Putamen (tissue), 1 donor: ENCODE data around the gene C2orf78.
"Not testable (repeated sequence)": the region's sequence is repeated elsewhere in the genome, so short reads cannot be mapped to it uniquely, and the experiment has no call there.

Experiments used
- DNase-seq: peaks from one replicate; pipeline ENCODE4 v3.0.0-alpha.2; 2016; ENCODE audit warnings: low spot score

Gene C2orf78, protein sequence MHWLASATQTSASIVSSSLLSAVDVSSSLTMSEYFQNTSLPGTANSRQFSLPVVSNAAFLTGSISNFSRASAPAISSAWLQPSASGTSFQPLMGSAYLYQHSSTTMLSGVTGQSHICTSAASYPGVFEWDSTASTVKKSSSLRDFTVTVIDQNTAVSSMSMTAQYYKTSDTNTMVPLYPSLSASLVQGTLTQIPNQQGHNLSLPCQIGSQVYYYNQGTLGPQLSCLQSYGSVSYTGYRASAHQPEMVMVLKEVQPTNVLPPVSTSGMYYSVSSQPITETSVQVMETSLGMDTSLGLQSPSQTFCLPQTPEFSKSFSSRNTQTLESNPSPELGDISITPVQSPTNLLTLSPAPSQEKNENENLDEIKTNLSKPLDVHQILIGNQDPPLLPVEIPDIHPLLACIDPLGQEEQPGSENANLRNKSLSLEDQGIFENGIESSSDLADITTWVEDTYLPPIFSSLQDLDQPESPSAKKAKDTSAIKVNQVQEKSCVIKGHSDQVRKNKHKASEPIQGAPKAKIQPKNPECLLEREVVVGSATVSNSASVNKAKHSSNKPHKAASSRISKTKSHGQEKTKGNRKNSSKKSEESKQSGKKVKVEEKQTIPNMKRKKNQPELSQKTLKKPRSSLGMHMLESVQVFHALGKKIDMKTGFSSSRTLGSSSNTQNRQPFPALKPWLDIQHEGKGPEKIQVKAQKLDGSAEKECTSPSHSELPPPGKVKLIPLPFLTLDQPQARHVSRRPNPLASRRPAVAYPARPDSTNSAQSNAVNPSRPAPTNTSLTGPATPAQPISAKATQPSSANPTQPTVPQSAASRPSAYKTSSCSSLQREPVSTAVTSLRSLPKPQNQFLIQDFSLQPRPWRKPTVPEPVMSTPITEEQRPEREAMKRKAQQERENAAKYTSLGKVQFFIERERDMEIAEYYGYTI

DNA sequence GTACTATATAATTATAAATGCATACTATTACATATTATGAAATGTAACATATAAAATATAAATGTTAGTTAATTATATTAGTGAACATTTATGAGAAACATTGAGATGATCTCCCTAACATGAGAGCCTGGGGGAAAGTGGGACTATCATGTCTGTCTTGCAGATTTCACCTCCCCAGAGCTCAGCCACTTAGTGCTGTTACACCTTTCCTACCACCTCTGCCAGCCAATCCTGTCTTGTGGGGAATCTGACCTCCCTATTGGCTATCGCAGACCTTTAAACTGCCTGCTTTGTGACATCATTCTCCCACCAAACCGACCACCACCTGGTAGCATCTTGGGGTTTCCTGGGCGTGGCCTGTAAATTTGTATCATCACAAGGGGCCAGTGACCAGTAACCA lies at the start of gene C2orf78:
C2orf78 (plus strand) TSS at position 301 of the 400 bp plus-strand sequence. CDS start 127 bp downstream, outside the sequence.
- DNase-seq = not testable (repeated sequence)

DNA sequence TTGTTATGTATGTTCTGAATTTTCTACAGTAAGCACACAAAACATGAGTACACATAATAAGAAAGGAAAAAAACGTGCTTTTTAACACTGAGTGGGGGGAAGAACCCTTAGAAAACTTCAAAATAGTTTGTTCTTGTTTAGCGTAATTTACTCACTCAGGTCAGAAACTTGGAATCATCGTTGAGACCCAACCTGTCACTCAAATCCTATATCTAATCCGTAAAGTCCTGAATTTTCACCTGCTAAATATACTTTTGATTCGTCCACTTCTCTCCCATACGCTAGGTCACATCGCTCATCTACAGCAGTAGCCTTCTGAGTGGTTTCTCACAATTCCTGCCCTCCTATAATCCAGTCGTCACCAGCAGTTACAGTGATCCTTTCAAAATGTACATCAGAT lies 47.6 kb upstream of the C2orf78 start:
- DNase-seq = no peak

DNA sequence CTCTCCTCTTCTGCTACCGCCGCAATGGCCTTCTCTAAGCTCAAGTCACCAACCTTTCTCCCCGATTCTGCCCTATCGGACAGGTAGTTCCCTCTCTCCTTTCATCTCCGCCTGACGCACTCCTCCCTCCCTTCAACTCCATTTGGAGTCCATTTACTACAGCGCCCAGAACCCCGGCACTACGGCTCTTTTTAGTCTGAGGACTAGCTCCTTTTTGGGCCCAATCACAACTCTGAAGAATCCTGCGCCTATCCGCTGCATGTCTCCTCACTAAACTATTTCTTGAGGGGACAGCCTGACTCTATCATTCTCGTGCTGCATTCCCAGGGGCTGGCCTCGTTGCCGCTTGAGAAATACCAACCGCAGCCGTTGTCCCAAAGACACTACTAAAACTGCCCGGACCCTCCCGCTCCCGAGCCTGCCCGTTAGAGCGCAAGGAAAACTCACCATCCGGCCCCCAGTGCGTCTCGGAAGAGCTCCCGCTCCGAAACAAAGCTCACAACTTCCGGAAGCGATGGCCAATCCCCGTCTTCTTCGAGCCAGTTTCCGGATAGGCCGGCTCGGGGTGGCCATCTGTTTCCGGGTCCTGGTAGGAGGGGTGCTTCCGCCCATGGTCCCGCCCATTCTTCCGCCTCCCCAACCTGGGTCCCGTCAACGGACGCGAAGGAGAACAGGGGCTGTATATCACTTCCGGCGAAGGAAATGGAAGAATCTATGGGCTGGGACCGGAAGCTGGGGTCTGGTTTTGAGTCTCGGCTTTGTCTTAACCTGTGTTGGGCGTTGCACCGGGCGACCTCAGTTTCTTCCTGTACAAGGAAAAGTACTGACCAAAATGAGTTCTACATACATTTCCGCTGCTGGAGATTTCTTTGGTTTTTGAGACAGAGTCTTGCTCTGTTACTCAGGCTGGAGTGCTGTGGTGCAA lies 46.9 kb upstream of the C2orf78 start, which contains the start of gene TPRKB:
TPRKB (minus strand) TSS at position 491 of the 925 bp plus-strand sequence. CDS start 2,776 bp downstream, outside the sequence.
- DNase-seq = peak; percentile 97

DNA sequence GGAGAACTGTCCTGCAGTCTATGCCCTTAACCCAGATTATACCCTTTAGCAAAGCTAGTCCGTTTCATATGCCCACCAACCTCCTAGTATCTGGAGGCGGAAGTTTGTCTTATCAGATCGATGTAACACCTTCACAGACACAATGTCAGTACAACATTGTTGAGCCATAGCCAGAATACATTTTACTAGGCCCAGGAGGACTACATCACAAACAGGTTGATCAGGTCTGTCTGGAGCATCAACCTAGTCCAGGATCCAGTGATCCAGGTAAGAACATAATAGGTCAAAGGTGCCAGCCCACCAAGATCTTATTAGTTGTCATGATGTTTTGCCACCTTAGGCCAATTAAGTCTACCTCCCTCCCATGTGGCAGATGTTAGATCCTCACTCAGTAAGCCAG lies 44.9 kb upstream of the C2orf78 start:
- no peak for DNase-seq

DNA sequence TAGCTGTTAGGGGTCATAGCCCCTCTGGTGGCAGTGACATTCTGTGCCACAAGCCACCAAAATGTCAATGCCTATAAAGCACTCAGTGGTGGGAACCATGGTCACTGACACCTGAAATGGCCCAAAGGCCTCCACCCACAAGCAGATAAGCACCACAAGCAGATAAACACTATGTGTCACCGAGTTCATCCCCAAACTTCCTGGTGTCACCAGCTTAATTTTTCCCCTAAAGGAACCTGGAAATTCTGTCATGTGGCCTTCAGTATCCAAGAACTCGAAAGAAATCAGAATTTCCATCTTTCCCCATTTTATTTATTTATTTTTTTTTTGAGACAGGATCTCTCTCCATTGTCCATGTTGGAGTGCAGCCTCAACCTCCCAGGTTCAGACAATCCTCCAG lies 43.2 kb upstream of the C2orf78 start:
- DNase-seq = no peak

DNA sequence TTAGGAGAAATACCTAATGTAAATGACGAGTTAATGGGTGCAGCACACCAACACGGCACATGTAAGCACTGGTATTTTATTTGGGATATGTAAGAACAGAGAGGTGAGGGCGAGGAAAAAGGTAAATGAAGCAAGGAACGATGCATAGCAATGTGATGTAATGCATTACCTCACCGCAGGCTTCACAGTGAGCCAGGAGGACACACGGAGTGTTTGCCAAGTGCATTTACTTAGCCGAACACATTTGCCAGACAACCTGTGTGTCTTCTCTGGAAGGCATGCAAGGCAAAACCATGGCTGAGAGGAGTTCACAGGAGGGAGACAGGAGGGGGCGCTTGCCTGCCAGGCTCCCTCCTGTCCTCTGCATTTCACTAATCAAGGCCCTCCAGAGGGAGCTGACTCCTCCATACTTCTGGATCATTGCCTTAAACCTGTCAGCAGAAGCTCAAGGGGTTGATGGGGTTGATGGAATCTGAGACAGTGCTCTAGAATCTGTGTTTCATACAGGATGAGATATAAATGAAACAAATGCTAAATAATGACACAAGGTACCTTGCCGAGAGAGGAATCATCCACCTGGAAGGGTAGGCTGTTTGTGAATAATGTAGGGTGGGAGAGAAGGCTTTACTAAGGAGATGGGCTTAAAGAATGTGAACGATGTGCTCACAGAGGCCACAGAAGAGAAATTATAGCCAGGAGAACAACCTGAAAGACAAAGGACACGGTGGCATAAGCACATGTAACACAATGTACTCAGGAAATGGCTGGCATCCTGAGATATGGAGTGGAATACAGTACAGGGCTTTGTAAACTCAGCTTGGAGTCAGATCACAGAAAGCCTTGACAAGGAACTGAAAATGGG lies 37.7 kb upstream of the C2orf78 start:
- peak; percentile 22 for DNase-seq

DNA sequence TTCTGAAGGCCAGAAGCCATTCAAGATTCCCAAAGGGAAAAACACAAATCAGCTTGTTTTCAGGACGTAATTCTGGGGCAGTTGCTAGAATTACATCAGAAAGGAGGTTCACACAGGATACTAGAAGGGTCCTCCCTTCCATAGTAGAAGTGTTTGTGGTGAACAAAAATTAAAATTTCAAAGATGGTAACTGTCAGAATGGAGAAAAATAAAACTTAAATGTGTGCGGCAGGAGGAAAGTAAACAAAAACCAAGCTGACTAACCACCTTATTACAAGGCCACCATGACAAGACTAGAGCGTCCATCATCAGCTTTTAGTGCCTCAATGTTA lies 37.1 kb upstream of the C2orf78 start:
- DNase-seq = no peak

DNA sequence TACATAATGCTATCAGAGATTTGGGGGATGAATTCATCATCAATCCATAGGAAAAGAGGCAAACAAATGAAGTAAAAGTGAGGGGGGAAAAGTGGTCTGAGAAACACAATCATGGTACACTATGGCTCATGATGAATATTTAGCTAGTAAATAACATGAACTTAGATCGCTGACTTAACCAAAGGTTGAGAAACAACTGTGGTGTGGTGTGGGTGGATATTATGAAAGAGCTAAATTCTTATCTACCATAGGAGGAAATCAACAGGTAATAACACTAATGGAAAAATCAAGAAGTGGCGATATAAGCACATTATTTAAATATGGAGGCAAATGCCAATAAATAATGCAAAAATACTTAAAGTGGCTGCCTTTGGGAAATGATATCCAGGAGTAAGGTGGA lies 34.7 kb upstream of the C2orf78 start:
- no peak for DNase-seq

DNA sequence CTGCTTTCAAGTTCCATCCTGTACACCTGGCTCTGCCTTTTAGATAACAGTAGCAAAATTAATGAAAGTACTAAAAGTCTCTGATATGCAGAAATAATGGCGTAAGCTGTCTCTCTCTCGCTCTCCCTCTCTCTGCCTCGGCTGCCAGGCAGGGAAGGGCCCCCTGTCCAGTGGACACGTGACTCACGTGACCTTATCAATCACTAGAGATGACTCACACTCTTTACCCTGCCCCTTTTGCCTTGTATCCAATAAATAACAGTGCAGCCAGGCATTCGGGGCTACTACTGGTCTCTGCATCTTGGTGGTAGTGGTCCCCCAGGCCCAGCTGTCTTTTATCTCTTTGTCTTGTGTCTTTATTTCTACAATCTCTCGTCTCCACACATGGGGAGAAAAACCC lies 29.7 kb upstream of the C2orf78 start:
- not testable (repeated sequence) for DNase-seq

DNA sequence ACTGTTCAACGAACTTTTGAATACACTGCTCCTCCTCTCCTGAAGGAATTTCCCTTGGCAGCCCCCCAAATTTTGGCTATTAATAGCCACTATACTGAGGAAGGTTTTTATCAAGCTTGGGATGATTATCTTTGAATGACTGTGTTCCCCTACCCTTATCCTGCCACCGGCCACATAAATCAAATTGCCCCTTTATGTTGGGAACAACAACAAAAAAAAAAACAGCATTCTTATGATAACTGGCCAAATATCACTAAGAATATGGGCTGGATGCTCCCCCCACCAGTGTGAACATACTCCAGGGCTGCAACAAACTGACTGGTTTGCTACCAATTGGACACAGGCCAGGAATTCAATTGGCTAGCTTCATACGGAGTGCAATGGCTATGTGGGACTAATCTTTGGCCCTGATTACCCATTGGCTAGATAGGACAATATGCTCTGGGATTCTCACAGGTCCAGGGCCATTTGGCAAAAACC lies 24.7 kb upstream of the C2orf78 start:
- no peak for DNase-seq

DNA sequence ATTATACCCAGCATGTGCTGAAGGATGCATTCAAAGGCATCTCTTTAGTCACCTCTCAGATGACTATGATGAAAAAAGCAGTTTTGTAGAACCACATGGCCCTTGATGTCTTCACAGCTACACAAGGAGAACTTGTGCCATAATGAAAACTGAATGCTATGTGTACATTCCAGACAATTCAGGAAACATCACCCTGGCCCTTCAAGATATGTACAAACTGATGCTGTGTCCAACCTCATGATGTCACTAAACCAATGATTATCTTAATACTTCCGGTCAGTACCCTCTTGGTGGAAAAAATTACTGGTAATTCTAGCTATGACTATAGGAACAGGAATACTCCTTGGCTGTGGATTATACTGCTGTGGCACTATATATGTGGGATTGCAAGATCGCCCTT lies 24.1 kb upstream of the C2orf78 start:
- DNase-seq = no peak

DNA sequence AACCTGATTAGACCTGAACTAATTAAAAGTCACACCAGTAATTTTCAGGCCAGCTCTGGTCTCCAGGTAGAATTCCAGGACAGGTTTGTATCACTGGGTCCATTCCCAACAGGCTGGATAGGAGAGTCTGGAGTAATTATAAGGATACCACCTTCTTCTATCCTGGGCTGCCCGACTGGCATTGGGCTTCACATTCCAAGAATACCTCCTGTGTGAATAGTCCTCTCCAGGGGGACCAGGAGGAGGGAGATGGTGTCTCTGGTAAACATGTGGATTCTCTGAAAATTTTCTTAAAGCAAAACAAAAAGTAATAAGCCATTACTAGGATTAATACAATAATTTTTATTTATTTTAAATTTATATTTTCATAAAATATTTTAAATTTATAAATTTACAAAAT lies 21.4 kb upstream of the C2orf78 start:
- DNase-seq = no peak

DNA sequence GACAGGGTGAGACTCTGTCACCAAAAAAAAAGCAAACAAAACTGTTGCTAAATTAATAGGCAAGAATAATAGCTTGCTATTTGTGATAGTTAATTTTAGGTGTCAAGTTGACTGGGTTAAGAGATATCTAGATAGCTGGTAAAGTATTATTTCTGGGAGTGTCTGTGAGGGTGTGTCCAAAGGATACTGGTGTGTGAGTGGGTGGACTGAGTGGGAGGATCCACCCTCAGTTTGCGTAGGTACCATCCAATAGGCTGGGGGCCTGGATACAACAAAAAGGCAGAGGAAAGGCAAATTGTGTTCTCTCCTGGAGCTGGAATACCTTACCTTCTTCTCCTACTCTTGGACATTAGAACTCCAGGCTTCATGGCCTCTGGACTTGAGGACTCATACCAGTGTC lies 19.0 kb upstream of the C2orf78 start:
- DNase-seq = no peak

DNA sequence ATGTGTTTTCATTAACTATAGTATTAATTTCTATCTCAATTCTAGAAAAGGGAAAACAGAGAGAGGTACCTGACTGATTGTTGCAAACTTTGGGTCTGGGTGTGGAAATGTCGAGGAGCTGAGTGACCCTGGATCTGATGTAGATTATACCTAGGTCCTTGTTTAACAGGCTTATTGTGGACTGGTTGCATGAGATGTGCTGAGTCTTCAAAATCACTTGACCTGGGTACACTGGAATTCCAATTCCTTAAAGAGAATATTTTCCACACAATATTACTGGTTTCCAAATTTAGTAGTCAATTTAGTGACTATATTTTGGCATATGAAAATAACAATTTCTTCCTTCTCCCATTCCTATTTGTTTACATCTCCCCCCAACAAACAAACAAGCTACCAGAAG lies 17.6 kb upstream of the C2orf78 start:
- DNase-seq = no peak

DNA sequence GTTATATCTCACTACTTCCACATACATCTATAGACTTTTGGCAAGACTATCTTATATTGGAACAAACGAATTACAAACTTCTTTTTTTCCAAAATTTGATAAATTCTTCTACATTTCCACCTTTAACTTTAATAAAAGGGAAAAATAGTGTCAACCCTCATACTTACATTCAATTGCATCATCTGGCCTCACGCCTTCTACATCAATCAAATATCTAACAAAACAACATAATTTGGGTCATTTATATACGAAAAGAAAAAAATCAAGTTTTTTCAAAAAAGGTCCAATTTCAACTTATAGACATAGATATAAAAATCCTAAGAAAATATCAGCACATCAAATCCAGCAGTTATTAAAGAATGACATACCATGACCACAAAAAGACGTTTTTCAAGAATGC lies 17.0 kb upstream of the C2orf78 start:
- no peak for DNase-seq

DNA sequence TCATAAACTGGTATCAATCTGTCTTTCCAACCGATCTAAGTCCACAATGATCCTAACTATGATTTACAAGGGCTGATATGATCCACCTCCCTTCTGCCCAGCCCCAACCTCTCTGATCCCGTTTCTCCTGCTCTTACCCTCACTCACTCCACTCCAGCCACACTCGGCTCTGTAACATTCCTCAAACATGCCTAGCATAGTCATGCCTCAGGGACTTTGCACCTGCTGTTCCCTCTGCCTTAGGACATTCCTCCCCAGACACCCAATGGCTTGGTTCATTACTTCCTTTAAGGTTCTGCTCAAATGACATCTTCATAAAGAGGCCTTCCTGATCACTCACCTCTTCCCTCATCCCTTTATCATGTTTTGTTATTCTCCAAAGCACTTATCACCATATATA lies 13.3 kb upstream of the C2orf78 start:
- no peak for DNase-seq

DNA sequence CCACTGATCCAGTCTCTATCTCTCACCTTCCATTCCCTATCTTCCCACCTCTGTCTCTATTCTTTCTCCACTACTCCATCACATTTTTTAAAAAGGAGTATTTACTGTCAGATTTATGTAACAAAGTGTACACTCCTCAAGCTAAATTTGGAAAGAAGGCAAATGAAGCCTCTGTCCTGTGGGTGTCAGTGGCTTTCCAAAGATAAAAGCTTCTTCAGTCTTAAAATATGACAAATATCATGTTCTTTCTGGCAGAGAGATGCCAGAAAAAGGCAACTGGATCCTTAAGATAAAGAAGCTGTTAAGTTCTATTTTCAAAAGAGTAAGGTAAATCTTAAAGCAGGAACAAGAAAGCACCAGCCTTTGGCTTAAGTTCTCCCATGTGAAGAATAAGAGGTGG lies 11.2 kb upstream of the C2orf78 start:
- peak; percentile 64 for DNase-seq

DNA sequence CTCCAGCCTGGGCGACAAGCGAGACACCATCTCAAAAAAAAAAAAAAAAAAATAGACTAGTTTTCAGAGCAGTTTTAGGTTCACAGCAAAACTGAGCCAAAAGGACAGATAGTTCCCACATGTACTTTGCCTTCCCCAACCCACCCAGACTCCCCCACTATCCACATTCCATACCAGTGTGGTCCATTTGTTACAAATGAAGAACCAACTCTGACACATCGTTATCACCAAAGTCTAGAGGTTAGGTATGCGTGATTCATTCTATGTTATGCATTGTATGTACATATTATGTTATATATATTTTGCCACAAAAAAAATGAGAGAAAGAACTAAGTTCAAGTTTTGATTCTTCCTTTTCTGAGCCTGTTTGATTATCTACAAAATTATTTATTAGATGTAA lies 7.6 kb upstream of the C2orf78 start:
- DNase-seq = no peak

DNA sequence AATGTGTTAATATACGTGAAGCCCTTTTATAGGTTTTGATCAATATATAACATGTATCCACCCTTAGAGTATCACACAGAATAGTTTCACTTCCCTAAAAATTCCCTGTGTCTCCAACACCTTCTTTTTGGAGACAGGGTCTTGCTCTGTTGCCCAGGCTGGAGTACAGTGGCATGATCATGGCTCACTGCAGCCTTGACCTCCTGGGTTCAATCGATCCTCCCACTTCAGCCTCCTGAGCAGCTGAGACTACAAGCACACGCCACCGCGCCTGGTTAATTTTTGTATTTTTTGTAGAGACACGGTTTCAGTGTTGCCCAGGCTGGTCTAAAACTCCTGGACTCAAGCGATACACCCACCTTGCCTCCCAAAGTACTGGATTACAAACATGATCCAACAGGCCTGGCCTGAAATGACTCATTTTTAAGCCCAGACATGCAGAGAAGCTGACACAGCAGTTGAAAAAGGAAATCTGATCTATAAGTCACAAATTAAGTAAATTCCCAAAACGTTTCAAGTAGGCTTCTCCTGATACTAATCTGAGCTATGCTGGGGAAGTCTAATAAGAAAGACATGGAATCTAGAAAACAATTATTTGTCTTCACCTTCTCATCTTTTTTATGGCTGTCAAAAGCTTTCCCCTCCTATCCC lies 7.0 kb upstream of the C2orf78 start:
- no peak for DNase-seq

DNA sequence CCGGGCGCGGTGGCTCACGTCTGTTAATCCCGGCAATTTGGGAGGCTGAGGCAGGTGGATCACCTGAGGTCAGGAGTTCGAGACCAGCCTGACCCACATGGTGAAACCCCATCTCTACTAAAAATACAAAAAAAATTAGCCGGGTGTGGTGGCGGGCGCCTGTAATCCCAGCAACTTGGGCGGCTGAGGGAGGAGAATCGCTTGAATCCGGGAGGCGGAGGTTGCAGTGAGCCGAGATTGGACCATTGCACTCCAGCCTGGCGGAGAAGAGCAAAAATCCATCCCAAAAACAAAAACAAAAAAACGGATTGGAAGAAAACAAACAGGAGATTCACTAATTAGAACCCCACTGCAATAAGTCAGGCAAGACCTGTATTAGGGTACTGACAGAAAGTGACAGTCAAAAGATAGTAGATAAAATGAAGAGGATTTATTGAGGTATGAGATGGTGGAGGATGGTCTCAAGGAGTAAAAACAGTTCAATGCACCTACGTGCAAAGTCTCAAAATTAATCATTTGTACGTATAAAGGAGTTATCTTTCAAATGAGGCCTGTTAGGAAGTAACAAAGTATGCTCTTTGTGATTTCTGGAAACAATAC lies 5.0 kb upstream of the C2orf78 start:
- not testable (repeated sequence) for DNase-seq
